PC-9 (cell line): Measurements from ENCODE around the gene SAMD11.

Experiments used
- CTCF ChIP-seq: fragments of 200-600 bp; sonication (generic); conservative IDR thresholded peaks from 2 replicates; pipeline ENCODE4 v1.6.1; 2017; ENCODE audit warnings: mixed run types, antibody characterized with exemption, mild to moderate bottlenecking, moderate library complexity
- EZH2 ChIP-seq: fragments of 200-600 bp; sonication (generic); IDR thresholded peaks from 2 replicates; pipeline ENCODE4 v1.8.0; 2017; ENCODE audit warnings: antibody characterized with exemption, low read depth

DNA sequence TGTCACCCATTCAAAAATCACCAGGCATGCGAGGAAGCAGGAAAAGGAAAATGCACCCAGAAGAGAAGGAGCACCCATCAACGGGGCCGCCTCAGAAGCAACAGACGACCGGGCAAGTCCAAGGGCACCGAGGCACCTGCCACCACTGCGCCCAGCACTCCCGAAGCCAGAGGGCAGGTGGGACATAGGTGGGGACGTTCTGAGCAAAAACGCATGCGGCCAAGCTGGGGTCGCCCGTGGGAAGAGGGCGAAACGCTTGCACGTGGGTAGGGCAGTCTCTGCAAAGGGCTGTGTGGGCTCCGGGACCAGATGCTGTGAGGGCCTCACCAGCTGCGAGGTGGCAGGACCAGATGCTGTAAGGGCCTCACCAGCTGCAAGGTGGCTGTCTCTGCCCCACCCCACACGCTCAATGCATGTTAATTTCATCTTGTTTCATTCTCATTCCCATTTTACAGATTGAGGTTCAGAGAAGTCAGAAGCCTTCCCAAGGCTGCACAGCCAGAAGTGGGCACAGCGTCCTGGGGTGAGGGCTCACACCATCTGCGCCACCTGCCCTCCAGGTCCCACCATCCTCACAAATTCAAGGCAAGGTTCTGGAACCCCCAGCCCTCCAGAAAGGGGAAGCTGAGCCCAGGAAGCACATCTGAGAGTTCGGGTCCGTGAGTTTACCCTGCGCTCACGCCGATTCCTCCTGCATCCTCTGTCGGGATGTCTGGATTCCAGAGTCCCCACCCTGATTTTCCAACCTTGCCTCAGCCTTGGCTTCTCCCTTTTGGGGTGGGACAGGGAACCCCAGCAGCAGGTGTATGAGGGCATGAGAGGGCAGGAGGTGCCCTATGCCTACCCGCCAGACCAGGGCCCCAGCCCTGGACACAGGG is 8.2 kb upstream of the SAMD11 start:
- TF ChIP-seq EZH2 (no peak), CTCF (no peak)
